ENCODE results near the gene ARHGAP9. TPM values are rescaled to one million over a fixed set of nuclear protein-coding genes. Genes with fewer than 3 reads are reported as not detected.

The ARHGAP9 gene
- total RNA-seq, 1 experiment from 2014 or later = 3.6 TPM

DNA sequence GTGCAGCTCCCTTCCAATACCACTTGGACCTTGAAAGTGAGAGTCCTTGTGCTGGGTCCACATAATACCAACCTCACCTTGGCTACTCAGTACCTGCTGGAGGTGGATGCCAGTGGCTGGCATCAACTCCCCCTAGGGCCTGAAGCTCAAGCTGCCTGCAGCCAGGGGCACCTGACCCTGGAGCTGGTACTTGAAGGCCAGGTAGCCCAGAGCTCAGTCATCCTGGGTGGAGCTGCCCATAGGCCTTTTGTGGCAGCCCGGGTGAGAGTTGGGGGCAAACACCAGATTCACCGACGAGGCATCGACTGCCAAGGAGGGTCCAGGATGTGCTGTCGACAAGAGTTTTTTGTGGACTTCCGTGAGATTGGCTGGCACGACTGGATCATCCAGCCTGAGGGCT is 30.3 kb downstream of the ARHGAP9 start (continued):
- TF ChIP-seq, protein P1, sequence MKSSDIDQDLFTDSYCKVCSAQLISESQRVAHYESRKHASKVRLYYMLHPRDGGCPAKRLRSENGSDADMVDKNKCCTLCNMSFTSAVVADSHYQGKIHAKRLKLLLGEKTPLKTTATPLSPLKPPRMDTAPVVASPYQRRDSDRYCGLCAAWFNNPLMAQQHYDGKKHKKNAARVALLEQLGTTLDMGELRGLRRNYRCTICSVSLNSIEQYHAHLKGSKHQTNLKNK (CRISPR knock-in tag; IDR thresholded peaks at IDR 0.05) = no peak
- TF ChIP-seq ZNF232 (CRISPR knock-in tag; IDR thresholded peaks at IDR 0.05) = no peak

DNA sequence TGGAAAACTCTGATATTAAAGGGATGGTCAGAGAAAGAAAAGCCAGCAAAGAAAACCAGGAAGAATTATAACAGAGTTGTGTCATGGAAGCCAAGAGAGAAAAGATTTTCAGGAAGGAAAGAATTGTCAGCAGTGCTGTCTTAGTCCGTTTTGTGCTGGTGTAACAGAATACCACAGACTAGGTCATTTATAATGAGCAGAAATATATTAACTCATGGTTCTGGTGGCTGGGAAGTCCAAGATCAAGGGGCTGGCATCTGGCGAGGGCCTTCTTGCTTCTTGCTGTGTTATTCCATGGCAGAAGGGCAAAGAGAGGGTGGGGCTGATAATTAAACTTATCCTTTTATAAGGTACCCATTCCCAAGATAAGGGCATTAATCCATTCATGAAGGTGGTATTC is 31.0 kb downstream of the ARHGAP9 start:
- CTCF ChIA-PET = interaction anchor here (9.4 kb wide), 1 partner anchor 142 kb away, joined by 245 read pairs; no protein-coding TSS in a partner anchor
- no peak overlapping the region for H3K4me3 Mint-ChIP-seq
- peaks cover 3% of the 10 kb centered on the region for H3K9me3 Mint-ChIP-seq
- H3K36me3 Mint-ChIP-seq = no peaks in the 10 kb centered on the region
- no peaks in the 10 kb centered on the region for H3K27me3 Mint-ChIP-seq (ENCODE audit: low read depth)
- no peak for ATAC-seq
- H3K4me1 Mint-ChIP-seq = peaks cover 12% of the 10 kb centered on the region
- no peak for DNase-seq (ENCODE audit: low spot score)
- POLR2A ChIA-PET = interaction anchor here (0.7 kb wide), 1 partner anchor 140 kb away, joined by 7 read pairs; no protein-coding TSS in a partner anchor
- TF ChIP-seq, protein P2, sequence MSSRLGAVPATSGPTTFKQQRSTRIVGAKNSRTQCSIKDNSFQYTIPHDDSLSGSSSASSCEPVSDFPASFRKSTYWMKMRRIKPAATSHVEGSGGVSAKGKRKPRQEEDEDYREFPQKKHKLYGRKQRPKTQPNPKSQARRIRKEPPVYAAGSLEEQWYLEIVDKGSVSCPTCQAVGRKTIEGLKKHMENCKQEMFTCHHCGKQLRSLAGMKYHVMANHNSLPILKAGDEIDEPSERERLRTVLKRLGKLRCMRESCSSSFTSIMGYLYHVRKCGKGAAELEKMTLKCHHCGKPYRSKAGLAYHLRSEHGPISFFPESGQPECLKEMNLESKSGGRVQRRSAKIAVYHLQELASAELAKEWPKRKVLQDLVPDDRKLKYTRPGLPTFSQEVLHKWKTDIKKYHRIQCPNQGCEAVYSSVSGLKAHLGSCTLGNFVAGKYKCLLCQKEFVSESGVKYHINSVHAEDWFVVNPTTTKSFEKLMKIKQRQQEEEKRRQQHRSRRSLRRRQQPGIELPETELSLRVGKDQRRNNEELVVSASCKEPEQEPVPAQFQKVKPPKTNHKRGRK (CRISPR knock-in tag; IDR thresholded peaks at IDR 0.05; ENCODE audit: borderline replicate concordance) = no peak
- TF ChIP-seq ZNF219 (CRISPR knock-in tag; IDR thresholded peaks at IDR 0.05; ENCODE audit: borderline replicate concordance) (no peak), ZBTB21 (CRISPR knock-in tag; IDR thresholded peaks at IDR 0.05; ENCODE audit: borderline replicate concordance) (no peak), FOXK1 (CRISPR knock-in tag; IDR thresholded peaks at IDR 0.05) (no peak)
- no peak overlapping the region for H3K27ac Mint-ChIP-seq

DNA sequence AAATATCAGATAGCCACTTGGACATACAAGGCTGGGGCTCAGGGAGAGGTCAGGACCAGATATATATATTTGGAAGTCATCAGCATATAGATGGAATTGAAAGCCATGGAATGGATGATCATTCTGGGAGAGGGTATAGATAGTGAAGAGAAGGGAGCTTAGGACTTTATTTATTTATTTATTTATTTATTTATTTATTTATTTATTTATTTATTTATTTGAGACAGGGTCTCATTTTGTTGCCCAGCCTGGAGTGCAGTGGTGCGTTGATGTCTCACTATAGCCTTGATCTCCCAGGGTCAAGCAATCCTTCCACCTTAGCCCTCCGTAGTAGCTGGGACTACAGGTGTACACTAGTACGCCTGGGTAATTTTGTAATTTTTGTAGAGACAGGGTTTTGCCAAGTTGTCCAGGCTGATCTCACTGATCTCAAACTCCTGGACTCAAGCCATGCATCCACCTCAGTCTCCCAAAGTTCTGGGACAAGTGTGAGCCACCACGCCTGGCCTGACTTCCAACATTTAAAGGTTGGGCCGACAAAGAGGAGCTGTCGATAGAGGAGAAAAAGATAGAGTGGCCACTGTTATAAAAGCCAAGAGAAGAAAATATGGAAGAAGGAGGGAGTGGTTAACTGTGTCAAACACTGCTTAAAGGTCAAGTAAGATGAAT is 33.2 kb downstream of the ARHGAP9 start:
- Mint-ChIP-seq H3K4me3 (no peak overlapping the region), H3K27me3 (ENCODE audit: low read depth) (peaks cover 4% of the 10 kb centered on the region; the same call in 1 of the 2 replicates), H3K36me3 (peaks cover 6% of the 10 kb centered on the region), H3K4me1 (no peaks in the 10 kb centered on the region), H3K27ac (no peak overlapping the region), H3K9me3 (peaks cover 10% of the 10 kb centered on the region)
- ChIA-PET CTCF (interaction anchor here (1.1 to 1.4 kb wide), 3 partner anchors 9 to 13 kb away, joined by 4 to 5 read pairs (median 4); partner anchors contain the start of genes GLI1 and INHBE), POLR2A (no interaction called here)
- DNase-seq (ENCODE audit: low spot score) (no peak), ATAC-seq (no peak)
- TF ChIP-seq ATF1 (CRISPR knock-in tag; IDR thresholded peaks at IDR 0.05) (no peak), CREB1 (CRISPR knock-in tag; IDR thresholded peaks at IDR 0.05) (no peak), ZNF671 (CRISPR knock-in tag; IDR thresholded peaks at IDR 0.05) (no peak), SMAD3 (CRISPR knock-in tag; IDR thresholded peaks at IDR 0.05; ENCODE audit: borderline replicate concordance) (no peak), HMGA2 (CRISPR knock-in tag; IDR thresholded peaks at IDR 0.05) (no peak), ZBTB21 (CRISPR knock-in tag; IDR thresholded peaks at IDR 0.05; ENCODE audit: borderline replicate concordance) (no peak), NR1H2 (CRISPR knock-in tag; IDR thresholded peaks at IDR 0.05) (no peak), IRF2 (CRISPR knock-in tag; IDR thresholded peaks at IDR 0.05; ENCODE audit: borderline replicate concordance, low read depth) (no peak), NR2C2 (CRISPR knock-in tag; IDR thresholded peaks at IDR 0.05) (no peak)
- TF ChIP-seq, protein P3, sequence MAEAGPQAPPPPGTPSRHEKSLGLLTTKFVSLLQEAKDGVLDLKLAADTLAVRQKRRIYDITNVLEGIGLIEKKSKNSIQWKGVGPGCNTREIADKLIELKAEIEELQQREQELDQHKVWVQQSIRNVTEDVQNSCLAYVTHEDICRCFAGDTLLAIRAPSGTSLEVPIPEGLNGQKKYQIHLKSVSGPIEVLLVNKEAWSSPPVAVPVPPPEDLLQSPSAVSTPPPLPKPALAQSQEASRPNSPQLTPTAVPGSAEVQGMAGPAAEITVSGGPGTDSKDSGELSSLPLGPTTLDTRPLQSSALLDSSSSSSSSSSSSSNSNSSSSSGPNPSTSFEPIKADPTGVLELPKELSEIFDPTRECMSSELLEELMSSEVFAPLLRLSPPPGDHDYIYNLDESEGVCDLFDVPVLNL (CRISPR knock-in tag; IDR thresholded peaks at IDR 0.05; ENCODE audit: borderline replicate concordance, low read depth) = no peak
- TF ChIP-seq, protein P4, sequence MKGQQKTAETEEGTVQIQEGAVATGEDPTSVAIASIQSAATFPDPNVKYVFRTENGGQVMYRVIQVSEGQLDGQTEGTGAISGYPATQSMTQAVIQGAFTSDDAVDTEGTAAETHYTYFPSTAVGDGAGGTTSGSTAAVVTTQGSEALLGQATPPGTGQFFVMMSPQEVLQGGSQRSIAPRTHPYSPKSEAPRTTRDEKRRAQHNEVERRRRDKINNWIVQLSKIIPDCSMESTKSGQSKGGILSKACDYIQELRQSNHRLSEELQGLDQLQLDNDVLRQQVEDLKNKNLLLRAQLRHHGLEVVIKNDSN (CRISPR knock-in tag; IDR thresholded peaks at IDR 0.05) = no peak
- TF ChIP-seq, protein P5, sequence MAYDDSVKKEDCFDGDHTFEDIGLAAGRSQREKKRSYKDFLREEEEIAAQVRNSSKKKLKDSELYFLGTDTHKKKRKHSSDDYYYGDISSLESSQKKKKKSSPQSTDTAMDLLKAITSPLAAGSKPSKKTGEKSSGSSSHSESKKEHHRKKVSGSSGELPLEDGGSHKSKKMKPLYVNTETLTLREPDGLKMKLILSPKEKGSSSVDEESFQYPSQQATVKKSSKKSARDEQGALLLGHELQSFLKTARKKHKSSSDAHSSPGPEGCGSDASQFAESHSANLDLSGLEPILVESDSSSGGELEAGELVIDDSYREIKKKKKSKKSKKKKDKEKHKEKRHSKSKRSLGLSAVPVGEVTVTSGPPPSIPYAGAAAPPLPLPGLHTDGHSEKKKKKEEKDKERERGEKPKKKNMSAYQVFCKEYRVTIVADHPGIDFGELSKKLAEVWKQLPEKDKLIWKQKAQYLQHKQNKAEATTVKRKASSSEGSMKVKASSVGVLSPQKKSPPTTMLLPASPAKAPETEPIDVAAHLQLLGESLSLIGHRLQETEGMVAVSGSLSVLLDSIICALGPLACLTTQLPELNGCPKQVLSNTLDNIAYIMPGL (CRISPR knock-in tag; IDR thresholded peaks at IDR 0.05) = no peak
- TF ChIP-seq, protein P6, sequence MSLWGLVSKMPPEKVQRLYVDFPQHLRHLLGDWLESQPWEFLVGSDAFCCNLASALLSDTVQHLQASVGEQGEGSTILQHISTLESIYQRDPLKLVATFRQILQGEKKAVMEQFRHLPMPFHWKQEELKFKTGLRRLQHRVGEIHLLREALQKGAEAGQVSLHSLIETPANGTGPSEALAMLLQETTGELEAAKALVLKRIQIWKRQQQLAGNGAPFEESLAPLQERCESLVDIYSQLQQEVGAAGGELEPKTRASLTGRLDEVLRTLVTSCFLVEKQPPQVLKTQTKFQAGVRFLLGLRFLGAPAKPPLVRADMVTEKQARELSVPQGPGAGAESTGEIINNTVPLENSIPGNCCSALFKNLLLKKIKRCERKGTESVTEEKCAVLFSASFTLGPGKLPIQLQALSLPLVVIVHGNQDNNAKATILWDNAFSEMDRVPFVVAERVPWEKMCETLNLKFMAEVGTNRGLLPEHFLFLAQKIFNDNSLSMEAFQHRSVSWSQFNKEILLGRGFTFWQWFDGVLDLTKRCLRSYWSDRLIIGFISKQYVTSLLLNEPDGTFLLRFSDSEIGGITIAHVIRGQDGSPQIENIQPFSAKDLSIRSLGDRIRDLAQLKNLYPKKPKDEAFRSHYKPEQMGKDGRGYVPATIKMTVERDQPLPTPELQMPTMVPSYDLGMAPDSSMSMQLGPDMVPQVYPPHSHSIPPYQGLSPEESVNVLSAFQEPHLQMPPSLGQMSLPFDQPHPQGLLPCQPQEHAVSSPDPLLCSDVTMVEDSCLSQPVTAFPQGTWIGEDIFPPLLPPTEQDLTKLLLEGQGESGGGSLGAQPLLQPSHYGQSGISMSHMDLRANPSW (CRISPR knock-in tag; conservative IDR thresholded peaks at IDR 0.05; ENCODE audit: low read depth) = no peak
